Calu3 (cell line): Measurements from ENCODE around the gene TPH2. TPM values are rescaled to one million over a fixed set of nuclear protein-coding genes. Genes with fewer than 3 reads are reported as not detected.

Experiments used
- BruUV-seq: library from RNA; stranded (reverse); fragments of 400-500 nt; replicated peaks from 2 replicates; lab custom pipeline; 2021; lab: Mats Ljungman, UMichigan
- CTCF ChIA-PET: fragments of 300-600 bp; sonication (Branson Sonifier 250); formaldehyde crosslinking; loops from one replicate; lab custom pipeline; 2022; ENCODE audit warnings: antibody characterized with exemption; lab: Charles Lee
- DNase-seq: peaks from one replicate; pipeline ENCODE4 v3.0.0; 2022
- H3K27ac Mint-ChIP-seq: one replicate; pipeline ENCODE4 v1.8.0; 2022; ENCODE audit warnings: mixed read lengths; ENCODE audit not compliant: unreplicated experiment
- H3K27me3 Mint-ChIP-seq: one replicate; pipeline ENCODE4 v1.8.0; 2022; ENCODE audit warnings: mixed read lengths; ENCODE audit not compliant: unreplicated experiment
- H3K36me3 Mint-ChIP-seq: one replicate; pipeline ENCODE4 v1.8.0; 2022; ENCODE audit warnings: mild to moderate bottlenecking, moderate library complexity, mixed read lengths; ENCODE audit not compliant: insufficient read depth, unreplicated experiment
- H3K4me1 Mint-ChIP-seq: one replicate; pipeline ENCODE4 v1.8.0; 2022; ENCODE audit warnings: mild to moderate bottlenecking, low read depth, mixed read lengths; ENCODE audit not compliant: unreplicated experiment
- H3K4me3 Mint-ChIP-seq: one replicate; pipeline ENCODE4 v1.8.0; 2022; ENCODE audit warnings: mild to moderate bottlenecking, low read depth, moderate library complexity, mixed read lengths; ENCODE audit not compliant: unreplicated experiment
- H3K9me3 Mint-ChIP-seq: one replicate; pipeline ENCODE4 v1.8.0; 2022; ENCODE audit warnings: low read depth, mixed read lengths; ENCODE audit not compliant: unreplicated experiment
- CTCF ChIP-seq: fragments of 200-600 bp; IDR thresholded peaks from one replicate; pipeline ENCODE4 v1.8.0; 2022; ENCODE audit warnings: antibody characterized with exemption; ENCODE audit not compliant: unreplicated experiment
- intact Hi-C: fragments of 100-400 bp; cut with micrococcal nuclease; formaldehyde crosslinking; loops from one replicate; pipeline ENCODE4 v1.10.0; 2022; ENCODE audit not compliant: unreplicated experiment
- total RNA-seq: library from RNA; stranded (reverse); gene quantifications from 2 replicates; pipeline ENCODE4 v1.2.3, GENCODE V29; 2022

TPH2 gene
- total RNA-seq, 1 experiment from 2014 or later, result 0.38 TPM

- CTCF ChIA-PET, result interaction anchor here (0.5 to 0.7 kb wide), 2 partner anchors 96 to 179 kb away, joined by 3 to 4 read pairs; no protein-coding TSS in a partner anchor
- no TSS peak for BruUV-seq
- H3K36me3 Mint-ChIP-seq, result no peaks in the 10 kb centered on the region
- no peak for DNase-seq
- intact Hi-C loops, result no loop called here
- no peak for TF ChIP-seq CTCF
- H3K27me3 Mint-ChIP-seq, result no peaks in the 10 kb centered on the region
- H3K4me3 Mint-ChIP-seq, result no peak overlapping the region
- no peak overlapping the region for H3K27ac Mint-ChIP-seq
- H3K9me3 Mint-ChIP-seq, result peaks cover 5% of the 10 kb centered on the region
- no peaks in the 10 kb centered on the region for H3K4me1 Mint-ChIP-seq
These were observed 134.1 kb downstream of the TPH2 start for GRCh38 chr12:72072592-72073212.

GRCh38 chr12:72074065-72074464, 135.4 kb downstream of the TPH2 start:
- intact Hi-C loops, result no loop called here
- CTCF ChIA-PET, result no interaction called here

GRCh38 chr12:72074956-72075355, 136.3 kb downstream of the TPH2 start:
- H3K27me3 Mint-ChIP-seq, result no peaks in the 10 kb centered on the region
- TF ChIP-seq CTCF, result no peak
- no peaks in the 10 kb centered on the region for H3K4me1 Mint-ChIP-seq
- DNase-seq, result no peak
- no peaks in the 10 kb centered on the region for H3K36me3 Mint-ChIP-seq
- H3K9me3 Mint-ChIP-seq, result peaks cover 8% of the 10 kb centered on the region
- H3K4me3 Mint-ChIP-seq, result no peak overlapping the region
- no TSS peak for BruUV-seq
- no peak overlapping the region for H3K27ac Mint-ChIP-seq
- CTCF ChIA-PET, result no interaction called here
- intact Hi-C loops, result no loop called here

More at GRCh38 chr12:72074065-72074464, 135.4 kb downstream of the TPH2 start:
- H3K4me1 Mint-ChIP-seq, result no peaks in the 10 kb centered on the region
- peaks cover 5% of the 10 kb centered on the region for H3K9me3 Mint-ChIP-seq
- no TSS peak for BruUV-seq
- TF ChIP-seq CTCF, result no peak
- no peaks in the 10 kb centered on the region for H3K36me3 Mint-ChIP-seq
- no peaks in the 10 kb centered on the region for H3K27me3 Mint-ChIP-seq
- no peak overlapping the region for H3K27ac Mint-ChIP-seq
- no peak overlapping the region for H3K4me3 Mint-ChIP-seq
- DNase-seq, result no peak

- CTCF ChIA-PET, result no interaction called here
- TF ChIP-seq CTCF, result no peak
- no peaks in the 10 kb centered on the region for H3K36me3 Mint-ChIP-seq
- no peak overlapping the region for H3K4me3 Mint-ChIP-seq
- H3K9me3 Mint-ChIP-seq, result peaks cover 8% of the 10 kb centered on the region
- BruUV-seq, result no TSS peak
- peak overlapping the region; percentile 22 for H3K27ac Mint-ChIP-seq
- no peaks in the 10 kb centered on the region for H3K4me1 Mint-ChIP-seq
- H3K27me3 Mint-ChIP-seq, result no peaks in the 10 kb centered on the region
- DNase-seq, result no peak
- intact Hi-C loops, result no loop called here
These were observed 136.8 kb downstream of the TPH2 start for GRCh38 chr12:72075401-72075800.
